Measurements from ENCODE around the gene GRK4. TPM values are rescaled to one million over a fixed set of nuclear protein-coding genes. Genes with fewer than 3 reads are reported as not detected.

Gene GRK4
- total and polyA plus RNA-seq, 2 donors (not counting 1 experiment from before 2014, with no cell fraction given), result 0.73 to 2.3 TPM

DNA sequence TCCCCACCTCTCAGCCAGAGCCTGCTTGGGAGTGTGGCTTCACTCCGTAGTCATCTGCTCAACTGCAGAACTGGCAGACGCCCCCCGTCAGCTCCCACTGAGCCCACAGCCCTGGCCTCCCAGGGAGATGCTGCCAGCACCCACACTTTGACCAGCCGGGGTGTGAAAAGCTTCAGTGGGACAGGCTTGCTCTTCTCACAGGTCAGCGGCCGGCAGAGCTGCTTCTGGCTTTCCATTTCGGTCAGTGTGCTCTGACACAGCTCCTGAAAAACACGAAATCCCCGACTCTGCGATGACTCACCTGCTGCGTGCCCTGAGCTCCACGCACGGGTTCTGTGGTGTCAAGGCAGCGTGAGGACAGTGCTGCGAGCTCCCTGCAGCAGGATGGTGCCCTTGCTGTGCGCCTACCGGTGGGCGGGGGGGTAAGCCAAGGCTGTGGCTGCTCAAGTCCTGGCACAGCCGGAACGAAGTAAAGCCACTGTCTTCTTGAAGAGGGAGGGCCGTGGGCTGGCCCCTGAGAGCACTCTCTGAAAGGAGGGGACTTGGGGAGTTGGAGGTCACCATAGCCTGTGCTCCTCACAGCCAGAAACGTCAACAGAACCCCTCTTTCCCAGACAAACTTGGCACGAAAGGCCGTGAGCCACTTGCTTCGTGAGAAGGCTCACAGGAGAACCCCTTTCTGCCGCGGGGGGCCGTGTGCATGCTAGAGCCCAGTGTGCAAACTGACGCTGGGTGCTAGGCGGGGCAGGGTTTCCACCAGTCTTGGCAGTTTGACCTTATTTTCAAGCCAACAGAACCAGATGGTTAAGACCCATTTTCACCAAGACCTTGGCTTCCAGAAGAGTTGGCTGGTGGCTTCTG is 23.8 kb upstream of the GRK4 start:
- 90% methylated on average over 30 of the region's 30 CpGs for WGBS (ENCODE audit: insufficient coverage)
- peaks cover 9 to 25% of the 10 kb centered on the region in 2 donors for H3K4me1 ChIP-seq (ENCODE audit: control insufficient read depth in 2 of 2, insufficient read depth in 2 of 2, low read length in 2 of 2)
- H3K27ac ChIP-seq (ENCODE audit: low read length in 2 of 2), result no peak overlapping the region
- CTCF ChIA-PET, result interaction anchor here (2.4 kb wide), 1 partner anchor 15 kb away, joined by 6 read pairs; no protein-coding TSS in a partner anchor
- no peaks in the 10 kb centered on the region for H3K9me3 ChIP-seq (ENCODE audit: control extremely low read depth in 1 of 3, control insufficient read depth in 2 of 3, insufficient read depth in 1 of 3, low read length in 2 of 3)
- Mint-ChIP-seq H3K27me3 (no peaks in the 10 kb centered on the region), H3K4me1 (peaks cover 27% of the 10 kb centered on the region), H3K9me3 (ENCODE audit: insufficient read depth) (no peaks in the 10 kb centered on the region), H3K4me3 (no peak overlapping the region), H3K27ac (no peak overlapping the region)
- no peak for TF ChIP-seq EZH2 (IDR thresholded peaks at IDR 0.05; ENCODE audit: borderline replicate concordance, insufficient read depth, low read depth, low read length, poor library complexity, severe bottlenecking)
- TF ChIP-seq, protein P1, sequence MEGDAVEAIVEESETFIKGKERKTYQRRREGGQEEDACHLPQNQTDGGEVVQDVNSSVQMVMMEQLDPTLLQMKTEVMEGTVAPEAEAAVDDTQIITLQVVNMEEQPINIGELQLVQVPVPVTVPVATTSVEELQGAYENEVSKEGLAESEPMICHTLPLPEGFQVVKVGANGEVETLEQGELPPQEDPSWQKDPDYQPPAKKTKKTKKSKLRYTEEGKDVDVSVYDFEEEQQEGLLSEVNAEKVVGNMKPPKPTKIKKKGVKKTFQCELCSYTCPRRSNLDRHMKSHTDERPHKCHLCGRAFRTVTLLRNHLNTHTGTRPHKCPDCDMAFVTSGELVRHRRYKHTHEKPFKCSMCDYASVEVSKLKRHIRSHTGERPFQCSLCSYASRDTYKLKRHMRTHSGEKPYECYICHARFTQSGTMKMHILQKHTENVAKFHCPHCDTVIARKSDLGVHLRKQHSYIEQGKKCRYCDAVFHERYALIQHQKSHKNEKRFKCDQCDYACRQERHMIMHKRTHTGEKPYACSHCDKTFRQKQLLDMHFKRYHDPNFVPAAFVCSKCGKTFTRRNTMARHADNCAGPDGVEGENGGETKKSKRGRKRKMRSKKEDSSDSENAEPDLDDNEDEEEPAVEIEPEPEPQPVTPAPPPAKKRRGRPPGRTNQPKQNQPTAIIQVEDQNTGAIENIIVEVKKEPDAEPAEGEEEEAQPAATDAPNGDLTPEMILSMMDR (IDR thresholded peaks at IDR 0.05), result no peak
- intact Hi-C loops (cut with micrococcal nuclease), result loop anchor here (10.0 kb wide), 1 partner anchor 455 kb away; no protein-coding TSS in a partner anchor
- H3K27me3 ChIP-seq (replicated peaks in 1 of 4; ENCODE audit: control extremely low read depth in 1 of 4, control insufficient read depth in 3 of 4, insufficient read depth in 4 of 4, low read length in 3 of 4), result no peaks in the 10 kb centered on the region
- H3K4me3 ChIP-seq (ENCODE audit: control extremely low read depth in 1 of 5, extremely low read depth in 1 of 5, insufficient read depth in 1 of 5, low read depth in 2 of 5, low read length in 4 of 5), result no peak overlapping the region
- no peak overlapping the region for H3K4me2 ChIP-seq (replicated peaks; ENCODE audit: low read depth, low read length, poor library complexity, severe bottlenecking)
- no peak overlapping the region for H2AFZ ChIP-seq (ENCODE audit: insufficient read depth, low read depth, low read length, poor library complexity, severe bottlenecking)
- no peak overlapping the region for H3K9ac ChIP-seq (ENCODE audit: low read length)
- peaks cover 0 to 63% of the 10 kb centered on the region in 2 experiments for H3K36me3 ChIP-seq (replicated peaks in 1 of 2; ENCODE audit: control extremely low read depth in 1 of 2, control insufficient read depth in 1 of 2, extremely low read depth in 1 of 2, insufficient read depth in 2 of 2, low read length in 1 of 2)
- POLR2A ChIA-PET, result no interaction called here
- no peak for DNase-seq
- H4K20me1 ChIP-seq (ENCODE audit: control insufficient read depth, insufficient read depth, low read length, poor library complexity, severe bottlenecking), result peaks cover 13% of the 10 kb centered on the region
- peaks cover 18% of the 10 kb centered on the region for H3K79me2 ChIP-seq (ENCODE audit: control insufficient read depth, insufficient read depth, low read length)
- no peak for ATAC-seq (ENCODE audit: low read depth)
